Measurements from ENCODE around the gene CATSPER3.

DNA sequence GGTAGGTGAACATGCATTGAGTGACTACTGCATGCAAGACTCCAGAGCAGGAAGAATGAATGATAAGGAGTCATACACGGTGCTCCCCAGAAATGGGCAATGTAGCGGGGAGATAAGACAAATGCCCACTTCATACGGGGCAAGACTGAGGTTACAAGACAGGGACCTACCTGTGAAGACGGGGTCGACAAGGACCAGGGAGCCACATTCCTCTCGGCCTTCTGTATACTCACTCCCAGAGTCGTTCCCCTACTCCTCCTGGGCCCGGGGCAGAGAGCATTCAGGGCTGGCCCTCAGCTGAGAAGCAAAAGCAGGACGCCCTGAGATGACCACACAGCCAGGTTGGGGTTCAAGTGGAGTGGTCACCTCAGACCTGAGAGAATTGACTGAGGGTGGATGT, 39.6 kb downstream of the CATSPER3 start:
- no peak for TF ChIP-seq MAZ (IDR thresholded peaks at IDR 0.05; ENCODE audit: borderline replicate concordance, low read depth, low read length)
- TF ChIP-seq, protein P1, sequence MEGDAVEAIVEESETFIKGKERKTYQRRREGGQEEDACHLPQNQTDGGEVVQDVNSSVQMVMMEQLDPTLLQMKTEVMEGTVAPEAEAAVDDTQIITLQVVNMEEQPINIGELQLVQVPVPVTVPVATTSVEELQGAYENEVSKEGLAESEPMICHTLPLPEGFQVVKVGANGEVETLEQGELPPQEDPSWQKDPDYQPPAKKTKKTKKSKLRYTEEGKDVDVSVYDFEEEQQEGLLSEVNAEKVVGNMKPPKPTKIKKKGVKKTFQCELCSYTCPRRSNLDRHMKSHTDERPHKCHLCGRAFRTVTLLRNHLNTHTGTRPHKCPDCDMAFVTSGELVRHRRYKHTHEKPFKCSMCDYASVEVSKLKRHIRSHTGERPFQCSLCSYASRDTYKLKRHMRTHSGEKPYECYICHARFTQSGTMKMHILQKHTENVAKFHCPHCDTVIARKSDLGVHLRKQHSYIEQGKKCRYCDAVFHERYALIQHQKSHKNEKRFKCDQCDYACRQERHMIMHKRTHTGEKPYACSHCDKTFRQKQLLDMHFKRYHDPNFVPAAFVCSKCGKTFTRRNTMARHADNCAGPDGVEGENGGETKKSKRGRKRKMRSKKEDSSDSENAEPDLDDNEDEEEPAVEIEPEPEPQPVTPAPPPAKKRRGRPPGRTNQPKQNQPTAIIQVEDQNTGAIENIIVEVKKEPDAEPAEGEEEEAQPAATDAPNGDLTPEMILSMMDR (IDR thresholded peaks at IDR 0.05): no peak
- TF ChIP-seq JUN (IDR thresholded peaks at IDR 0.05): no peak
- no peak for TF ChIP-seq ZC3H11A (IDR thresholded peaks at IDR 0.05)
- TF ChIP-seq ESRRA (IDR thresholded peaks at IDR 0.05; ENCODE audit: borderline replicate concordance, low read length): no peak
- TF ChIP-seq JUNB (IDR thresholded peaks at IDR 0.05): no peak
- TF ChIP-seq, protein P2, sequence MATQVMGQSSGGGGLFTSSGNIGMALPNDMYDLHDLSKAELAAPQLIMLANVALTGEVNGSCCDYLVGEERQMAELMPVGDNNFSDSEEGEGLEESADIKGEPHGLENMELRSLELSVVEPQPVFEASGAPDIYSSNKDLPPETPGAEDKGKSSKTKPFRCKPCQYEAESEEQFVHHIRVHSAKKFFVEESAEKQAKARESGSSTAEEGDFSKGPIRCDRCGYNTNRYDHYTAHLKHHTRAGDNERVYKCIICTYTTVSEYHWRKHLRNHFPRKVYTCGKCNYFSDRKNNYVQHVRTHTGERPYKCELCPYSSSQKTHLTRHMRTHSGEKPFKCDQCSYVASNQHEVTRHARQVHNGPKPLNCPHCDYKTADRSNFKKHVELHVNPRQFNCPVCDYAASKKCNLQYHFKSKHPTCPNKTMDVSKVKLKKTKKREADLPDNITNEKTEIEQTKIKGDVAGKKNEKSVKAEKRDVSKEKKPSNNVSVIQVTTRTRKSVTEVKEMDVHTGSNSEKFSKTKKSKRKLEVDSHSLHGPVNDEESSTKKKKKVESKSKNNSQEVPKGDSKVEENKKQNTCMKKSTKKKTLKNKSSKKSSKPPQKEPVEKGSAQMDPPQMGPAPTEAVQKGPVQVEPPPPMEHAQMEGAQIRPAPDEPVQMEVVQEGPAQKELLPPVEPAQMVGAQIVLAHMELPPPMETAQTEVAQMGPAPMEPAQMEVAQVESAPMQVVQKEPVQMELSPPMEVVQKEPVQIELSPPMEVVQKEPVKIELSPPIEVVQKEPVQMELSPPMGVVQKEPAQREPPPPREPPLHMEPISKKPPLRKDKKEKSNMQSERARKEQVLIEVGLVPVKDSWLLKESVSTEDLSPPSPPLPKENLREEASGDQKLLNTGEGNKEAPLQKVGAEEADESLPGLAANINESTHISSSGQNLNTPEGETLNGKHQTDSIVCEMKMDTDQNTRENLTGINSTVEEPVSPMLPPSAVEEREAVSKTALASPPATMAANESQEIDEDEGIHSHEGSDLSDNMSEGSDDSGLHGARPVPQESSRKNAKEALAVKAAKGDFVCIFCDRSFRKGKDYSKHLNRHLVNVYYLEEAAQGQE (IDR thresholded peaks at IDR 0.05): no peak
- TF ChIP-seq EP300 (IDR thresholded peaks at IDR 0.05): no peak
- TF ChIP-seq ZFP36 (IDR thresholded peaks at IDR 0.05; ENCODE audit: borderline replicate concordance, partially characterized antibody): no peak
- TF ChIP-seq POLR2A (IDR thresholded peaks at IDR 0.05; ENCODE audit: low read length): no peak
